AG09309 (cell line): ENCODE results near the gene DGKH.
"Not testable (repeated sequence)": the region's sequence is repeated elsewhere in the genome, so short reads cannot be mapped to it uniquely, and the experiment has no call there.

Experiments
- DNase-seq: peaks from one replicate; pipeline ENCODE4 v3.0.0-alpha.2; 2010; ENCODE audit warnings: low read depth
- H3K4me3 ChIP-seq: 2 replicates; pipeline ENCODE4 v1.5.1; 2011; ENCODE audit warnings: mild to moderate bottlenecking, low read depth, low read length, moderate library complexity; ENCODE audit not compliant: control insufficient read depth
- CTCF ChIP-seq: IDR thresholded peaks from 2 replicates; pipeline ENCODE4 v1.5.1; 2011; ENCODE audit warnings: mild to moderate bottlenecking, low read depth, low read length, inconsistent platforms; ENCODE audit not compliant: insufficient read depth, control insufficient read depth; ENCODE audit errors: missing control alignments

Gene DGKH

GRCh38 chr13:42216422-42216735 is 167.9 kb downstream of the DGKH start:
- no peak for DNase-seq
- TF ChIP-seq CTCF: no peak
- H3K4me3 ChIP-seq: no peak overlapping the region

DNA sequence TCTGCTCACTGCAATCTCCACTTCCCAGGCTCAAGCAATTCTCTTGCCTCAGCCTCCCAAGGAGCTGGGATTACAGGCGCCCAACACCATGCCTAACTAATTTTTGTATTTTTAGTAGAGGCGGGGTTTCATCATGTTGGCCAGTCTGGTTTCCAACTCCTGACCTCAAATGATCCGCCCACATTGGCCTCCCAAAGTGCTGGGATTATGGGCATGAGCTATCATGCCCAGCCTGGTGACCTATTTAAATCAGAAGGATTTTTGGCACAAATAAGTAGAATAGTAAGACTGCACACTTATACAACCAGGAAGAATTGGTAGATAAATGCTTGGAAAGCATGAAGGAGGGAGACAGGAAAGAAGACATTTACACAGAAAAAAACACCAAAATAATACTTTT is 170.1 kb downstream of the DGKH start:
- no peak overlapping the region for H3K4me3 ChIP-seq
- no peak for DNase-seq
- no peak for TF ChIP-seq CTCF

DNA sequence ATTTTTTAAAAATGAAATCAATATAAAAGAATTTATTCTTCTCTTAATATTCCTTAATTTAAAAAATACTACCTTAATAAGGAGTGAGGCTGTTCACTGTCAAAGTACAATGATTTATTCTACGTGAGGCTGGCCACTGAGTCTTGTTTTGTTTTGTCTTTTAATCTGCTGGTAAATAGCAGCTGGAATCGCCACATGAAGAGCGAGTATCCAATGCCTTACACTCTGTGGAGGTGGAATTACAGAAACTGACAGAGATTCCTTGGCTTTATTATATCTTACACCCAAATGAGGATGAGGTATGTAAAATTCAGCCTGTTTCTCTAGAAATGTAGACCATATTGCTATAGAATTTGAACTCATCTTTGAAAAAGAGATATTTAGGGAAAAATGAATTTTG is 170.6 kb downstream of the DGKH start:
- no peak overlapping the region for H3K4me3 ChIP-seq
- TF ChIP-seq CTCF: no peak
- no peak for DNase-seq

DNA sequence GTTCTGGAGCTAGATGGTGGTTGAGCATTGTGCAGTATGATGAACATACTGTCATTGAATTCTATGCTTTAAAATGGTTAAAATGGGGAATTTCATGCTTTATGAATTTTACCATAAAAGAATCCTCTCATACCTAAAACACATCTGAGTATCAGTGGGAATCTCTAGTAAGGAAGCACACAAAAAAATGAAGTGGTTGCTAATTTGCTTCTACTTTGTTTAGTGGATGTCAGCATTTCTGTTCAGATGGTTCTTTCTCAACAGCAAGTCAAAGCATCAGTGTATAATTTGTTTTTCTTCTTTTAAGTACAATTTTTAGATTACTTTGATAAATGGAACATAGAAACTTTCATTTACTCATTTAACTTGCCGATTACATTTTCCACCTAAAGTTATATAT is 171.4 kb downstream of the DGKH start:
- H3K4me3 ChIP-seq: no peak overlapping the region
- no peak for TF ChIP-seq CTCF
- no peak for DNase-seq

DNA sequence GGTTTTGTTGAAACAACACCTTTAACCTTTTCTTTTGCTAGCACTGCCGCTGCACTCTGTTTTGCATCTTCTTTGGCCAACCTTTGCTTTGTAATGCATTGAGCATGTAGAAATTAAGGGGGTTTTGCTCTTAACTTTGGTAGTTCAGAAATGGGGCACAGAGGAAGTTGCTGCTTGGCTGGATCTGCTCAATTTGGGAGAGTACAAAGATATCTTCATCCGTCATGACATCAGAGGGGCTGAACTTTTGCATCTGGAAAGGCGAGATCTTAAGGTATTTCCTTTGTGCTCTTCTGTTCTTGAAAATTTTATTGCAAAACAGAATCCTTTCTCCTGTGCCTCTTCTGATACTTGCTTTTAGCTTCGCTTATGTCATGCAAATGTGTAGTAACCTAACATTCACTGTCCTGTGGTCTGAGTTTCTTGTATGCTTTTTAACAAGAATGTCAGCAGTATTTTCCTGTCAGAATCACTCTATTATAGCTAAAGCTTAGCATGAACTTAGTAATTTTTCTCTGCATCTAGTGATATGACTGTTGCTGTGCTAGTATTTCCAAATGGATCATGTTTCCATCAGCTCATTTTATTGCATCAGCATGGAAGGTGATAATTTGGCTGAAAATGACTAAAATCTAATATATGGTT is 172.8 kb downstream of the DGKH start:
- DNase-seq: no peak
- H3K4me3 ChIP-seq: no peak overlapping the region
- no peak for TF ChIP-seq CTCF

GRCh38 chr13:42223681-42224080 is 175.2 kb downstream of the DGKH start:
- no peak for DNase-seq
- no peak for TF ChIP-seq CTCF
- H3K4me3 ChIP-seq: no peak overlapping the region

DNA sequence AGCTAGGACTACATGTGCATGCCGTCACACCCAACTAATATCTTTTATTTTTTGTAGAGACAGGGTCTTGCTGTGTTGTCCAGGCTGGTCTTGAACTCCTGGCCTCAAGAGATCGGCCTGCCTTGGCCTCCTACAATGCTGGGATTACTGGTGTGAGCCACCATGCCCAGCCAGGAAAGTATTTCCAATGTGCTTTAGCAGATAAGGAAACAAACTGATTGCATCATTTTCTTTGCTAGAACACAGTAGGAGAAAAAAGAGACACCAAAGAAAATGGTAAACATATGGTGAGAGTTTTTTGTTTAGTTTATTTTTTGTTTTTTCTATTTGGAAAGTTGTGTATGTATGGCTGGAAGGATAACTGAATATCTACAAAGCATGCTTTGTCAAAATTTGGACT is 176.6 kb downstream of the DGKH start:
- no peak for TF ChIP-seq CTCF
- DNase-seq: no peak
- H3K4me3 ChIP-seq: no peak overlapping the region

DNA sequence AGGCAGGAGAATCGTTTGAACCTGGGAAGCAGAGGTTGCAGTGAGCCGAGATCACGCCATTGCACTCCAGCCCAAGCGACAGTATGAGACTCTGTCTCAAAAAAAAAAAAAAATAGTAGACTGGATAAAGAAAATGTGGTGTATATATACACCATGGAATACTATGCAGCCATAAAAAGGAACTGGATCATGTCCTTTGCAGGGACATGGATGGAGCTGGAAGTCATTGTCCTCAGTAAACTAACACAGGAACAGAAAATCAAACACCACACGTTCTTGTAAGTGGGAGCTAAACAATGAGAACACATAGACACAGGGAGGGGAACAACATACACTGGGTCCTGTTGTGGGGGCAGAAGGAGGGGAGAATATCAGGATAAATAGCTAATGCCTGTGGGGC is 178.3 kb downstream of the DGKH start:
- H3K4me3 ChIP-seq, DNase-seq: not testable (repeated sequence)
